CD4-positive, alpha-beta T cell treated with Interleukin-17A for 4 hours (primary cell): Measurements from ENCODE around the gene CIZ1.

Experiments used
- DNase-seq: peaks from one replicate; pipeline ENCODE4 v3.0.0-alpha.2; 2020; ENCODE audit warnings: mixed read lengths

Gene CIZ1

GRCh38 chr9:128121924-128122808 lies 69.2 kb downstream of the CIZ1 start:
- DNase-seq = no peak

GRCh38 chr9:128121466-128121810 lies 69.9 kb downstream of the CIZ1 start:
- no peak for DNase-seq

GRCh38 chr9:128120741-128121465 lies 70.5 kb downstream of the CIZ1 start:
- no peak for DNase-seq

GRCh38 chr9:128120061-128120740 lies 71.2 kb downstream of the CIZ1 start:
- DNase-seq = no peak

- DNase-seq = no peak
Measured at GRCh38 chr9:128118971-128119665, 72.3 kb downstream of the CIZ1 start.

GRCh38 chr9:128118472-128118857 lies 72.9 kb downstream of the CIZ1 start:
- no peak for DNase-seq

- peak; percentile 99 for DNase-seq
Measured at GRCh38 chr9:128117613-128118471, 73.5 kb downstream of the CIZ1 start.

- DNase-seq = no peak
Measured at GRCh38 chr9:128116104-128117083, 75.0 kb downstream of the CIZ1 start.
